ENCODE measurements around the gene AMPD2.

The AMPD2 gene

GRCh38 chr1:109630081-109630897 lies 10.7 kb downstream of the AMPD2 start:
- DNase-seq (ENCODE audit: insufficient read length, low spot score) (no peak), FAIRE-seq (no peak)
- TF ChIP-seq CTCF (IDR thresholded peaks at IDR 0.05; ENCODE audit: insufficient read depth, missing control alignments): no peak

- no peak for FAIRE-seq
Measured at GRCh38 chr1:109630898-109631512, 11.4 kb downstream of the AMPD2 start.

GRCh38 chr1:109631513-109632505 lies 12.2 kb downstream of the AMPD2 start:
- DNase-seq (ENCODE audit: insufficient read length, low spot score) (no peak), FAIRE-seq (no peak)
- TF ChIP-seq CTCF (IDR thresholded peaks at IDR 0.05; ENCODE audit: insufficient read depth, missing control alignments): no peak

More at GRCh38 chr1:109630898-109631512, 11.4 kb downstream of the AMPD2 start:
- no peak for DNase-seq (ENCODE audit: insufficient read length, low spot score)
- no peak for TF ChIP-seq CTCF (IDR thresholded peaks at IDR 0.05; ENCODE audit: insufficient read depth, missing control alignments)

GRCh38 chr1:109632671-109633346 lies 13.2 kb downstream of the AMPD2 start:
- TF ChIP-seq CTCF (IDR thresholded peaks at IDR 0.05; ENCODE audit: insufficient read depth, missing control alignments): no peak
- FAIRE-seq (no peak), DNase-seq (ENCODE audit: insufficient read length, low spot score) (no peak)

- TF ChIP-seq CTCF (IDR thresholded peaks at IDR 0.05; ENCODE audit: insufficient read depth, missing control alignments): no peak
- FAIRE-seq (no peak), DNase-seq (ENCODE audit: insufficient read length, low spot score) (no peak)
Measured at GRCh38 chr1:109634292-109634691, 14.7 kb downstream of the AMPD2 start.
